Tibial nerve (tissue), 3 donors: ENCODE measurements around the gene HGF.

Source experiments
- CTCF ChIP-seq, 5 experiments: fragments of 200-600 bp in 3 of 5; fragments of 450-650 bp in 2 of 5; sonication (generic) in 3 of 5; IDR thresholded peaks; one replicate each; pipeline ENCODE4 v1.5.1; 2016 to 2019; ENCODE audit warnings: antibody characterized with exemption in 5 of 5, mild to moderate bottlenecking in 3 of 5, moderate library complexity in 2 of 5
- POLR2A ChIP-seq, 2 donors: fragments of 450-650 bp; IDR thresholded peaks; one replicate each; pipeline ENCODE4 v1.6.1; 2017; ENCODE audit warnings: antibody characterized with exemption in 2 of 2, mild to moderate bottlenecking in 2 of 2, moderate library complexity in 2 of 2

DNA sequence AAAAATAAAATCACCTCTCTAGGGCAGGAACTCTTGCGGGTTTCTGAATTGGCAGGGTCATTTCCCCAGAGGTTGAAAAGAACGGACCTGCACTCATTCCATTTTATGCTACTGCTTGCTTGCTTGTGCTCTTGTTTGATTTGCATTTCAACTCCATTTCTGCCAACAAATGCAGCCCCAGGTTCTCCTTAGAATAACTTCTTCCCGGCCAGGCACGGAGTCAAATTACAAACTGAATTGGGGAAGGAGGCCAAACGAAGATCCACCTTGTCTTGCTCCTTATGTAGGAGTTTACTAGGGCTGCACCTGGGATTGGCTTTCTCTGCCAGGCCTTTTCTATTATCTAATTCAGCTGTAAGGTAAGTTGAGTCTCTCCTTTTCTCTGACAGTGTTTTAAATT is 79.6 kb downstream of the HGF start:
- TF ChIP-seq CTCF (IDR thresholded peaks at IDR 0.05), result no peak
- TF ChIP-seq POLR2A (IDR thresholded peaks at IDR 0.05), result no peak
